MM.1S (cell line): ENCODE measurements around the gene WDR3.
"Not testable (repeated sequence)": the region's sequence is repeated elsewhere in the genome, so short reads cannot be mapped to it uniquely, and the experiment has no call there.

Source experiments
- DNase-seq: peaks from one replicate; pipeline ENCODE4 v3.0.0-alpha.2; 2015
- H2AFZ ChIP-seq: fragments of 300-600 bp; sonication (generic); 2 replicates; pipeline ENCODE4 v1.6.0; 2016; ENCODE audit warnings: antibody characterized with exemption, low read length
- H3F3A ChIP-seq: fragments of 300-600 bp; sonication (generic); 2 replicates; pipeline ENCODE4 v1.6.1; 2016; ENCODE audit warnings: mild to moderate bottlenecking, antibody characterized with exemption, low read length, moderate library complexity, mixed read lengths; ENCODE audit not compliant: insufficient read depth
- H3K27ac ChIP-seq: fragments of 300-600 bp; sonication (generic); 2 replicates; pipeline ENCODE4 v1.5.1; 2016; ENCODE audit warnings: mild to moderate bottlenecking, low read length
- H3K27me3 ChIP-seq: fragments of 300-600 bp; sonication (generic); replicated peaks from 2 replicates; pipeline ENCODE4 v1.6.0; 2016; ENCODE audit warnings: low read length; ENCODE audit not compliant: insufficient read depth
- H3K36me3 ChIP-seq: fragments of 300-600 bp; sonication (generic); replicated peaks from 2 replicates; pipeline ENCODE4 v1.6.1; 2016; ENCODE audit warnings: mild to moderate bottlenecking, low read length, mixed read lengths; ENCODE audit not compliant: insufficient read depth
- H3K4me1 ChIP-seq: fragments of 300-600 bp; sonication (generic); 2 replicates; pipeline ENCODE4 v1.6.1; 2016; ENCODE audit warnings: low read length, mixed read lengths
- H3K4me2 ChIP-seq: fragments of 300-600 bp; sonication (generic); 2 replicates; pipeline ENCODE4 v1.6.0; 2016; ENCODE audit warnings: low read depth, low read length
- H3K4me3 ChIP-seq: fragments of 300-600 bp; sonication (generic); 2 replicates; pipeline ENCODE4 v1.5.1; 2016; ENCODE audit warnings: low read length, mixed read lengths
- H3K79me2 ChIP-seq: fragments of 300-600 bp; sonication (generic); 2 replicates; pipeline ENCODE4 v1.6.1; 2016; ENCODE audit warnings: mixed run types, low read length, mixed read lengths
- H3K9ac ChIP-seq: fragments of 300-600 bp; sonication (generic); 2 replicates; pipeline ENCODE4 v1.6.1; 2016; ENCODE audit warnings: low read length, mixed read lengths
- H3K9me2 ChIP-seq: fragments of 300-600 bp; sonication (generic); replicated peaks from 2 replicates; pipeline ENCODE4 v1.6.1; 2016; ENCODE audit warnings: mild to moderate bottlenecking, low read length, mixed read lengths; ENCODE audit not compliant: insufficient read depth
- H3K9me3 ChIP-seq: fragments of 300-600 bp; sonication (generic); replicated peaks from 2 replicates; pipeline ENCODE4 v1.6.1; 2016; ENCODE audit warnings: mild to moderate bottlenecking, low read length, mixed read lengths; ENCODE audit not compliant: insufficient read depth
- H4K20me1 ChIP-seq: fragments of 300-600 bp; sonication (generic); 2 replicates; pipeline ENCODE4 v1.6.1; 2016; ENCODE audit warnings: mild to moderate bottlenecking, low read length, moderate library complexity, mixed read lengths; ENCODE audit not compliant: insufficient read depth
- EZH2 ChIP-seq: fragments of 300-600 bp; sonication (generic); optimal IDR thresholded peaks from 2 replicates; pipeline ENCODE3; 2017; ENCODE audit warnings: low read depth, mild to moderate bottlenecking, antibody characterized with exemption, low read length, mixed read lengths
- EZH2phosphoT487 ChIP-seq: fragments of 300-600 bp; sonication (generic); IDR thresholded peaks from 2 replicates; pipeline ENCODE4 v1.6.1; 2018; ENCODE audit warnings: antibody characterized with exemption, low read length
- TF ChIP-seq, protein P1 (sequence below): fragments of 300-600 bp; sonication (generic); IDR thresholded peaks from 2 replicates; pipeline ENCODE4 v1.5.1; 2016; ENCODE audit warnings: antibody characterized with exemption, low read length, mixed read lengths

WDR3 gene

DNA sequence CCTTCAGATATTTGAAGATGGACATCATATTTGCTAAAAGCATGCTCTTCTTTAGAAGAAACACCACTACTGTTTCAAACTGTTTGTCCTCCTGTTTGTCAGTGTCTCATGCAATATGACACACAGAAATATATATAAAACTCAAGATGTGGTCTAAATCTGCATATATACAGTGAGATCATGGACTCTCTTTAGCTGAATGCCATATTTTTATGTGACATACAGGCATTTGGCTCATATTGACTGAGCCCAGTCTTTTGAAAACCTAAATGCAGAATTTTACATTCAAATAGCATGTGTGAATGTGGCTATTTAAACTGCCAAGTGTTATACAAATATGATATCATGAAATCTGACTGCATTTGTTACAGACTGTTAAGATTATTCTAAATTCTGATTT is 18.5 kb upstream of the WDR3 start:
- Histone ChIP-seq H3K9ac (no peak overlapping the region), H3K4me2 (no peak overlapping the region), H2AFZ (no peak overlapping the region), H3K9me2 (no peaks in the 10 kb centered on the region), H3K4me1 (no peaks in the 10 kb centered on the region), H3K79me2 (no peaks in the 10 kb centered on the region), H3K27ac (no peak overlapping the region), H3F3A (no peaks in the 10 kb centered on the region; the same call in 1 of the 2 replicates), H3K9me3 (no peaks in the 10 kb centered on the region), H4K20me1 (no peaks in the 10 kb centered on the region), H3K36me3 (no peaks in the 10 kb centered on the region), H3K4me3 (no peak overlapping the region), H3K27me3 (no peaks in the 10 kb centered on the region)
- no peak for DNase-seq
- TF ChIP-seq, protein P1, sequence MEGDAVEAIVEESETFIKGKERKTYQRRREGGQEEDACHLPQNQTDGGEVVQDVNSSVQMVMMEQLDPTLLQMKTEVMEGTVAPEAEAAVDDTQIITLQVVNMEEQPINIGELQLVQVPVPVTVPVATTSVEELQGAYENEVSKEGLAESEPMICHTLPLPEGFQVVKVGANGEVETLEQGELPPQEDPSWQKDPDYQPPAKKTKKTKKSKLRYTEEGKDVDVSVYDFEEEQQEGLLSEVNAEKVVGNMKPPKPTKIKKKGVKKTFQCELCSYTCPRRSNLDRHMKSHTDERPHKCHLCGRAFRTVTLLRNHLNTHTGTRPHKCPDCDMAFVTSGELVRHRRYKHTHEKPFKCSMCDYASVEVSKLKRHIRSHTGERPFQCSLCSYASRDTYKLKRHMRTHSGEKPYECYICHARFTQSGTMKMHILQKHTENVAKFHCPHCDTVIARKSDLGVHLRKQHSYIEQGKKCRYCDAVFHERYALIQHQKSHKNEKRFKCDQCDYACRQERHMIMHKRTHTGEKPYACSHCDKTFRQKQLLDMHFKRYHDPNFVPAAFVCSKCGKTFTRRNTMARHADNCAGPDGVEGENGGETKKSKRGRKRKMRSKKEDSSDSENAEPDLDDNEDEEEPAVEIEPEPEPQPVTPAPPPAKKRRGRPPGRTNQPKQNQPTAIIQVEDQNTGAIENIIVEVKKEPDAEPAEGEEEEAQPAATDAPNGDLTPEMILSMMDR: no peak

DNA sequence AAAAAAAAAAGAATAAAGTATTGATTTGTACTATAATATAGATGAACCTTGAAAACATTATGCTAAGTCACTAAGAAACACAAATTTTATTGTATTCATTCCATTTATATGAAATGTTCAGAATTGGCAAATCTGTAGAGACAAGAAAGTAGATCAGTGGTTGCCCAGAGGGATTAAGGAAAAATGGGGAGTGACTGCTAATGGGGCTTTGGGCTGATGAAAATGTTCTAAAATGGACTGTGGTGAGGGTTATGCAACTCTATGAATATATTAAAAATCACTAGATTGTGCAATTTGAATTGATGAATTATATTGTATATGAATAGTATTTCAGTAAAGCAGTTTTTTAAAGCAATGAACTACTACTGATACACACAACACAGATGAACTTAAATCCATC is 10.2 kb upstream of the WDR3 start:
- Histone ChIP-seq H3K4me3 (no peak overlapping the region), H3K27ac (no peak overlapping the region), H2AFZ (no peak overlapping the region), H3K9me3 (no peaks in the 10 kb centered on the region), H3K9me2 (no peaks in the 10 kb centered on the region), H3K36me3 (no peaks in the 10 kb centered on the region), H3K79me2 (peaks cover 3% of the 10 kb centered on the region; the same call in 1 of the 2 replicates), H3F3A (no peaks in the 10 kb centered on the region; the same call in 1 of the 2 replicates), H3K9ac (no peak overlapping the region), H4K20me1 (no peaks in the 10 kb centered on the region), H3K4me1 (no peaks in the 10 kb centered on the region), H3K4me2 (no peak overlapping the region), H3K27me3 (no peaks in the 10 kb centered on the region)
- no peak for TF ChIP-seq EZH2phosphoT487
- TF ChIP-seq EZH2: no peak
- TF ChIP-seq, protein P1: no peak
- no peak for DNase-seq

DNA sequence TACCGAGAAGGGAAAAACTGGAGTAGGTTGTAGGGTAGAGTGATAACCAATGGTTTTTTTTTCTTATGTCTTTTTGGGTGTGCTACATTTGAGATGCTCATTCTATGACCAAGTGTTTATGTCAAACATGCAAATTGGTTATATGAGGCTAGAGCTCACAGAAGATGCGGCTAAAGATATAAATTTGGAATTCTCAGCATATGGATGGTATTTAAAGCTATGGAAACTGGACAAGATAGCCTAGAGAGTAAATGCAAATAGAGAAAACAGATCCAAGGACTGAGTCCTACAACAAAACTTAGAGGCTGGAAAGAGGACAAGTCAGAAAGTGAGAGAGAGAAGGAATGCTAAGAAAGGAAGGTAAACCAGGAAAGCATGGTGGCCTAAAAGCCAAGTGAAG is 7.5 kb upstream of the WDR3 start:
- Histone ChIP-seq H3K9me3 (no peaks in the 10 kb centered on the region), H3K4me2 (no peak overlapping the region), H3K9ac (no peak overlapping the region), H3K27me3 (no peaks in the 10 kb centered on the region), H3F3A (no peaks in the 10 kb centered on the region), H3K27ac (no peak overlapping the region), H4K20me1 (no peaks in the 10 kb centered on the region), H3K9me2 (no peaks in the 10 kb centered on the region), H3K4me1 (no peaks in the 10 kb centered on the region), H2AFZ (no peak overlapping the region), H3K4me3 (no peak overlapping the region), H3K79me2 (peaks cover 22% of the 10 kb centered on the region), H3K36me3 (no peaks in the 10 kb centered on the region)
- no peak for DNase-seq
- TF ChIP-seq EZH2: no peak
- TF ChIP-seq, protein P1: no peak
- no peak for TF ChIP-seq EZH2phosphoT487

DNA sequence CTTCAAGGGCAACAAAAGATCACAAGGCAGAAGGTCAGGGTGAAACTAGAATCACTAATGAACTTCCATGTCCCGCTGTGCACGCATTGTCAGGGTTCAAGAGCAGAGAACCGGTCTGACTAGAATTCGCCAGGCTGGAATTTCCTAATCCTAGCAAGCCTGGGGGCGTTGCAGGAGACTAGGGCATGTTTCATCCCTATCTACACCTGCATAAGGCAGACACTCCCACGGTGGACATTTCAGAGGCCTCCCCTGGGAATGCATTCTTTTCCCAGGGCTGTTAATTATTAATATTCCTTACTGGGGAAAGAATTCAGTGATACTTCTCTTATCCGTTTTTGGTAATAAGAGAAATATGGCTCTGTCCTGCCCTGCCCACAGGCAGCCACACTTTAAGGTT is 6.8 kb upstream of the WDR3 start:
- H4K20me1 ChIP-seq: not testable (repeated sequence)

More for the DNA sequence above, 6.8 kb upstream of the WDR3 start:
- H3F3A ChIP-seq, H3K27ac ChIP-seq, H3K9me3 ChIP-seq, H3K4me2 ChIP-seq, H3K4me3 ChIP-seq, H3K4me1 ChIP-seq, H3K9me2 ChIP-seq, DNase-seq, H3K9ac ChIP-seq, H3K36me3 ChIP-seq, H2AFZ ChIP-seq, H3K27me3 ChIP-seq: not testable (repeated sequence)
- H3K79me2 ChIP-seq: peaks cover 29% of the 10 kb centered on the region
